MG63 (cell line): Measurements from ENCODE around the gene USP49. TPM values are rescaled to one million over a fixed set of nuclear protein-coding genes. Genes with fewer than 3 reads are reported as not detected.
A peak's percentile ranks its signal among the peaks of the same experiment; 100 is the strongest.

Source experiments
- DNase-seq: peaks from one replicate; pipeline ENCODE4 v3.0.0-alpha.2; 2020
- H3K27me3 ChIP-seq: fragments of 250-450 bp; sonication (Bioruptor Pico); 2 replicates; pipeline ENCODE4 v1.5.1; 2020; ENCODE audit warnings: mild to moderate bottlenecking, moderate library complexity
- H3K36me3 ChIP-seq: fragments of 250-450 bp; sonication (Bioruptor Pico); 2 replicates; pipeline ENCODE4 v1.5.1; 2020; ENCODE audit warnings: mild to moderate bottlenecking, moderate library complexity
- H3K4me3 ChIP-seq: fragments of 250-450 bp; sonication (Bioruptor Pico); 2 replicates; pipeline ENCODE4 v1.5.1; 2020; ENCODE audit warnings: mild to moderate bottlenecking, moderate library complexity
- H3K9me3 ChIP-seq: fragments of 250-450 bp; sonication (Bioruptor Pico); 2 replicates; pipeline ENCODE4 v1.5.1; 2020; ENCODE audit warnings: mild to moderate bottlenecking, moderate library complexity
- total RNA-seq: library from RNA; depleted of rRNA; stranded (reverse); fragments of >200 nt; shearing (Covaris generic); gene quantifications from 2 replicates; pipeline ENCODE4 v1.2.3, GENCODE V29; 2014; ENCODE audit warnings: low replicate concordance

Gene USP49
- total RNA-seq, 1 experiment from 2014 or later: 1.3 TPM

GRCh38 chr6:41805830-41806774 lies 89.1 kb downstream of the USP49 start:
- H3K36me3 ChIP-seq: no peaks in the 10 kb centered on the region
- DNase-seq: no peak
- H3K27me3 ChIP-seq: no peaks in the 10 kb centered on the region

GRCh38 chr6:41801380-41801779 lies 93.8 kb downstream of the USP49 start:
- no peak overlapping the region for H3K4me3 ChIP-seq
- peak; percentile 7 for DNase-seq
- H3K9me3 ChIP-seq: no peaks in the 10 kb centered on the region
- H3K27me3 ChIP-seq: no peaks in the 10 kb centered on the region
- H3K36me3 ChIP-seq: no peaks in the 10 kb centered on the region

More at GRCh38 chr6:41805830-41806774, 89.1 kb downstream of the USP49 start:
- no peak overlapping the region for H3K4me3 ChIP-seq
- H3K9me3 ChIP-seq: no peaks in the 10 kb centered on the region

GRCh38 chr6:41799559-41799911 lies 95.6 kb downstream of the USP49 start:
- H3K27me3 ChIP-seq: no peaks in the 10 kb centered on the region
- H3K4me3 ChIP-seq: no peak overlapping the region
- DNase-seq: no peak
- no peaks in the 10 kb centered on the region for H3K9me3 ChIP-seq
- H3K36me3 ChIP-seq: no peaks in the 10 kb centered on the region; the same call in 1 of the 2 replicates

GRCh38 chr6:41798901-41799558 lies 96.1 kb downstream of the USP49 start:
- H3K27me3 ChIP-seq: no peaks in the 10 kb centered on the region
- H3K36me3 ChIP-seq: no peaks in the 10 kb centered on the region; the same call in 1 of the 2 replicates
- H3K9me3 ChIP-seq: no peaks in the 10 kb centered on the region
- no peak for DNase-seq
- no peak overlapping the region for H3K4me3 ChIP-seq

GRCh38 chr6:41796474-41796873 lies 98.7 kb downstream of the USP49 start:
- DNase-seq: no peak

GRCh38 chr6:41791984-41792383 lies 103.2 kb downstream of the USP49 start:
- no peaks in the 10 kb centered on the region for H3K9me3 ChIP-seq
- H3K36me3 ChIP-seq: peaks cover 29% of the 10 kb centered on the region
- H3K27me3 ChIP-seq: no peaks in the 10 kb centered on the region
- no peak for DNase-seq
- no peak overlapping the region for H3K4me3 ChIP-seq

More at GRCh38 chr6:41796474-41796873, 98.7 kb downstream of the USP49 start:
- Histone ChIP-seq H3K4me3 (no peak overlapping the region), H3K36me3 (peaks cover 4% of the 10 kb centered on the region; the same call in 1 of the 2 replicates), H3K27me3 (no peaks in the 10 kb centered on the region), H3K9me3 (no peaks in the 10 kb centered on the region)

GRCh38 chr6:41791305-41791704 lies 103.9 kb downstream of the USP49 start:
- no peak for DNase-seq
- H3K4me3 ChIP-seq: no peak overlapping the region
- no peaks in the 10 kb centered on the region for H3K27me3 ChIP-seq
- H3K36me3 ChIP-seq: peaks cover 29% of the 10 kb centered on the region
- H3K9me3 ChIP-seq: no peaks in the 10 kb centered on the region

GRCh38 chr6:41790045-41790444 lies 105.1 kb downstream of the USP49 start:
- peaks cover 29% of the 10 kb centered on the region for H3K36me3 ChIP-seq
- H3K27me3 ChIP-seq: no peaks in the 10 kb centered on the region
- H3K4me3 ChIP-seq: no peak overlapping the region
- DNase-seq: no peak
- no peaks in the 10 kb centered on the region for H3K9me3 ChIP-seq

- H3K36me3 ChIP-seq: peaks cover 29% of the 10 kb centered on the region
- no peaks in the 10 kb centered on the region for H3K9me3 ChIP-seq
- no peaks in the 10 kb centered on the region for H3K27me3 ChIP-seq
- no peak for DNase-seq
- no peak overlapping the region for H3K4me3 ChIP-seq
Measured at GRCh38 chr6:41789390-41789724, 105.8 kb downstream of the USP49 start.

- Histone ChIP-seq H3K4me3 (peak within 1 kb of the TSS; percentile 96), H3K9me3 (no peaks in the 10 kb centered on the region), H3K27me3 (no peaks in the 10 kb centered on the region), H3K36me3 (peaks cover 29% of the 10 kb centered on the region)
- peak; percentile 88 for DNase-seq
Measured at GRCh38 chr6:41787219-41787917, 107.8 kb downstream of the USP49 start, which contains the start of gene TOMM6. TSS of gene TOMM6 (plus strand) at chr6:41787694. CDS start at chr6:41787698, 4 bp downstream.

- Histone ChIP-seq H3K4me3 (peak overlapping the region; percentile 96), H3K36me3 (peaks cover 27% of the 10 kb centered on the region), H3K27me3 (no peaks in the 10 kb centered on the region), H3K9me3 (no peaks in the 10 kb centered on the region)
- peak; percentile 77 for DNase-seq
Measured at GRCh38 chr6:41786451-41787218, 108.5 kb downstream of the USP49 start.

GRCh38 chr6:41785689-41786450 lies 109.3 kb downstream of the USP49 start:
- H3K27me3 ChIP-seq: no peaks in the 10 kb centered on the region
- H3K36me3 ChIP-seq: peaks cover 20% of the 10 kb centered on the region
- H3K4me3 ChIP-seq: peak overlapping the region; percentile 96
- DNase-seq: peak; percentile 9
- H3K9me3 ChIP-seq: no peaks in the 10 kb centered on the region

GRCh38 chr6:41785254-41785653 lies 109.9 kb downstream of the USP49 start:
- no peak for DNase-seq
- Histone ChIP-seq H3K36me3 (peaks cover 14% of the 10 kb centered on the region), H3K27me3 (no peaks in the 10 kb centered on the region)

GRCh38 chr6:41784581-41785171 lies 110.5 kb downstream of the USP49 start:
- Histone ChIP-seq H3K27me3 (no peaks in the 10 kb centered on the region), H3K36me3 (peaks cover 8% of the 10 kb centered on the region; the same call in 1 of the 2 replicates), H3K4me3 (no peak overlapping the region), H3K9me3 (no peaks in the 10 kb centered on the region)
- DNase-seq: no peak

More at GRCh38 chr6:41785254-41785653, 109.9 kb downstream of the USP49 start:
- H3K9me3 ChIP-seq: no peaks in the 10 kb centered on the region
- H3K4me3 ChIP-seq: no peak overlapping the region

GRCh38 chr6:41783106-41783780 lies 111.9 kb downstream of the USP49 start:
- Histone ChIP-seq H3K9me3 (no peaks in the 10 kb centered on the region), H3K4me3 (no peak overlapping the region), H3K36me3 (no peaks in the 10 kb centered on the region), H3K27me3 (no peaks in the 10 kb centered on the region)
- DNase-seq: no peak
